Neural cell (in vitro differentiated cells): ENCODE data around the gene LIPC. TPM values are rescaled to one million over a fixed set of nuclear protein-coding genes. Genes with fewer than 3 reads are reported as not detected.

Experiments used
- H2AFZ ChIP-seq: fragments of 200-600, 300-800 bp; sonication (generic), shearing (Covaris generic); 2 replicates; pipeline ENCODE4 v1.6.0; 2014; ENCODE audit warnings: low read depth, mild to moderate bottlenecking, antibody characterized with exemption, low read length, moderate library complexity
- H3F3A ChIP-seq: fragments of 200-600 bp; shearing (Covaris generic); 2 replicates; pipeline ENCODE4 v1.6.1; 2016; ENCODE audit warnings: mild to moderate bottlenecking, moderate library complexity, mixed read lengths, antibody characterized with exemption, low read length; ENCODE audit not compliant: insufficient read depth, poor library complexity, severe bottlenecking
- H3K27ac ChIP-seq: fragments of 200-600, 300-800 bp; sonication (generic), shearing (Covaris generic); 2 replicates; pipeline ENCODE4 v1.5.1; 2014; ENCODE audit warnings: mild to moderate bottlenecking, low read length, moderate library complexity
- H3K27me3 ChIP-seq: fragments of 300-800, 200-600 bp; sonication (generic), shearing (Covaris generic); 2 replicates; pipeline ENCODE4 v1.6.0; 2014; ENCODE audit warnings: mild to moderate bottlenecking, low read depth, low read length, moderate library complexity; ENCODE audit not compliant: insufficient read depth
- H3K36me3 ChIP-seq: fragments of 300-800, 200-600 bp; sonication (generic), shearing (Covaris generic); 2 replicates; pipeline ENCODE4 v1.5.1; 2014; ENCODE audit warnings: mild to moderate bottlenecking, antibody characterized with exemption, low read length, moderate library complexity; ENCODE audit not compliant: insufficient read depth
- H3K4me2 ChIP-seq: fragments of 300-800, 200-600 bp; sonication (generic), shearing (Covaris generic); 2 replicates; pipeline ENCODE4 v1.6.0; 2014; ENCODE audit warnings: mild to moderate bottlenecking, low read length
- H3K4me3 ChIP-seq: fragments of 300-800, 200-600 bp; sonication (generic), shearing (Covaris generic); 2 replicates; pipeline ENCODE4 v1.5.1; 2014; ENCODE audit warnings: mild to moderate bottlenecking, low read length, moderate library complexity
- H3K79me2 ChIP-seq: fragments of 200-600 bp; shearing (Covaris generic); replicated peaks from 2 replicates; pipeline ENCODE4 v1.6.0; 2014; ENCODE audit warnings: mild to moderate bottlenecking, low read length, moderate library complexity; ENCODE audit not compliant: insufficient read depth
- H3K9ac ChIP-seq: fragments of 300-800, 200-600 bp; sonication (generic), shearing (Covaris generic); 2 replicates; pipeline ENCODE4 v1.6.1; 2016; ENCODE audit warnings: mild to moderate bottlenecking, low read length, mixed read lengths
- H3K9me2 ChIP-seq: fragments of 200-600 bp; shearing (Covaris generic); 2 replicates; pipeline ENCODE4 v1.6.1; 2016; ENCODE audit warnings: mild to moderate bottlenecking, low read length, mixed read lengths; ENCODE audit not compliant: insufficient read depth
- H3K9me3 ChIP-seq: fragments of 200-600, 300-800 bp; sonication (generic), shearing (Covaris generic); 2 replicates; pipeline ENCODE4 v1.6.1; 2016; ENCODE audit warnings: mild to moderate bottlenecking, mixed run types, low read length, moderate library complexity, mixed read lengths
- H4K20me1 ChIP-seq: fragments of 200-600 bp; shearing (Covaris generic); 2 replicates; pipeline ENCODE4 v1.6.1; 2016; ENCODE audit warnings: mild to moderate bottlenecking, mixed run types; ENCODE audit not compliant: insufficient read depth
- CTCF ChIP-seq: fragments of 450-650 bp; IDR thresholded peaks from 2 replicates; pipeline ENCODE4 v1.5.1; 2014; ENCODE audit warnings: antibody characterized with exemption, mild to moderate bottlenecking, moderate library complexity; ENCODE audit not compliant: poor library complexity, severe bottlenecking
- EP300 ChIP-seq: fragments of 450-650 bp; conservative IDR thresholded peaks from 2 replicates; pipeline ENCODE4 v1.6.1; 2014; ENCODE audit warnings: antibody characterized with exemption, mild to moderate bottlenecking, moderate library complexity; ENCODE audit not compliant: poor library complexity, severe bottlenecking
- EZH2 ChIP-seq: fragments of 200-600, 300-800 bp; shearing (Covaris generic), sonication (generic); IDR thresholded peaks from 2 replicates; pipeline ENCODE4 v1.6.1; 2014; ENCODE audit warnings: antibody characterized with exemption, low read length, borderline replicate concordance, mild to moderate bottlenecking; ENCODE audit not compliant: insufficient read depth, poor library complexity, severe bottlenecking
- MXI1 ChIP-seq: fragments of 450-650 bp; conservative IDR thresholded peaks from 2 replicates; pipeline ENCODE4 v1.6.1; 2014; ENCODE audit warnings: antibody characterized with exemption, mild to moderate bottlenecking; ENCODE audit not compliant: poor library complexity, severe bottlenecking
- POLR2AphosphoS5 ChIP-seq: IDR thresholded peaks from 2 replicates; pipeline ENCODE4 v1.6.1; 2012
- RAD21 ChIP-seq: fragments of 450-650 bp; conservative IDR thresholded peaks from 2 replicates; pipeline ENCODE4 v1.6.1; 2014; ENCODE audit warnings: antibody characterized with exemption, mild to moderate bottlenecking, moderate library complexity
- SMC3 ChIP-seq: fragments of 450-650 bp; conservative IDR thresholded peaks from 2 replicates; pipeline ENCODE4 v1.6.1; 2014; ENCODE audit warnings: antibody characterized with exemption, mild to moderate bottlenecking, moderate library complexity; ENCODE audit not compliant: poor library complexity
- TAF1 ChIP-seq: IDR thresholded peaks from 2 replicates; pipeline ENCODE4 v1.6.1; 2012; ENCODE audit warnings: low read depth
- polyA plus RNA-seq: library from polyadenylated mRNA; depleted of rRNA; stranded (reverse); fragments of >200 nt; gene quantifications from 2 replicates; pipeline ENCODE4 v1.2.3, GENCODE V29; 2014
- TF ChIP-seq, protein P1 (sequence below): IDR thresholded peaks from 2 replicates; pipeline ENCODE4 v1.6.1; 2012; ENCODE audit warnings: borderline replicate concordance

The LIPC gene
- polyA plus RNA-seq, 1 donor from 2014 or later, result not detected

DNA sequence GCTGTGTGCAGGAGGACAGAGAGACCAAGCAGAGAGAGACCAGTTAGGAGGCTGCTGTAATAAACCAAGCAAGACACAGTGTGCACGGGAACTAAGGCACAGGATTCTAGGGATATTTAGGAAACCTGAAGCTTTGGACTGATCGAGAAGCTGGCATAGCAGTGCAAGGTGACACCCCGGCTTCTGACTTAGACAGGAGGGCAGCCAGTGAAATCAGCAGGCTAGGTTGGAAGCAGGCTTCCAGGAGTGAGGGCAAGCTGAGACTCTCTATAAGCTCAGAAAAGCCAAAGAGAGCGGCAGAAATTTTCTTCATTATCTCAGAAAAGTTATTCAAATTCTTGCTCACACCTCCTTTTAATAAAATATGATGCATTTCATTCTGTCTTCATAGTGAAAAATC lies 104.6 kb downstream of the LIPC start:
- Histone ChIP-seq H3K4me2 (no peak overlapping the region), H3K27ac (no peak overlapping the region), H3K9me3 (no peaks in the 10 kb centered on the region), H3K27me3 (no peaks in the 10 kb centered on the region), H3K79me2 (no peaks in the 10 kb centered on the region), H3K4me3 (no peak overlapping the region), H3K9me2 (no peaks in the 10 kb centered on the region), H3F3A (no peaks in the 10 kb centered on the region), H3K9ac (no peak overlapping the region), H2AFZ (no peak overlapping the region), H4K20me1 (no peaks in the 10 kb centered on the region), H3K36me3 (no peaks in the 10 kb centered on the region)
- no peak for TF ChIP-seq MXI1
- no peak for TF ChIP-seq EP300
- TF ChIP-seq TAF1, result no peak

DNA sequence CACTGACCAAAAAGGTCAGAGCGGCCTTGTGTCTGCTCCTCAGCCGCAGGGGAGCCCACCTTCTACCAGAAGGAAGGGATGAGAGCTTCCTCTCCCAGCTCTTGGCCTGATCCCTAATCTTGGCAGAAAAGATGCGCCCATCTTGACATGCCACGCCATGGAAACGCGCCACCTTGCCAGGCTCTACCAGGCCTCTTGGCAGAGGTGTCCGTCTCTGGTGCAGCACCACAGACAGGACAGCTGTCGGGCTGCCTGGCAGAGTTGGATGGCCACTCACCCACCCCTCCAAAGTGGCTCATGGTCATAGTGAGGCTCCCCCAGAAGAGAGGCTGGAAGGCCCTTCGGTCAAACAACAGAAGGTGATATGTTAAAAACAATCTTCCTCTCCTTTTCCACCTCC lies 105.2 kb downstream of the LIPC start:
- Histone ChIP-seq H3F3A (no peaks in the 10 kb centered on the region), H3K4me2 (no peak overlapping the region), H3K4me3 (no peak overlapping the region), H3K9me2 (no peaks in the 10 kb centered on the region), H3K27ac (no peak overlapping the region), H2AFZ (no peak overlapping the region), H4K20me1 (no peaks in the 10 kb centered on the region), H3K36me3 (no peaks in the 10 kb centered on the region), H3K79me2 (no peaks in the 10 kb centered on the region), H3K9me3 (no peaks in the 10 kb centered on the region), H3K9ac (no peak overlapping the region), H3K27me3 (no peaks in the 10 kb centered on the region)
- TF ChIP-seq, protein P1, sequence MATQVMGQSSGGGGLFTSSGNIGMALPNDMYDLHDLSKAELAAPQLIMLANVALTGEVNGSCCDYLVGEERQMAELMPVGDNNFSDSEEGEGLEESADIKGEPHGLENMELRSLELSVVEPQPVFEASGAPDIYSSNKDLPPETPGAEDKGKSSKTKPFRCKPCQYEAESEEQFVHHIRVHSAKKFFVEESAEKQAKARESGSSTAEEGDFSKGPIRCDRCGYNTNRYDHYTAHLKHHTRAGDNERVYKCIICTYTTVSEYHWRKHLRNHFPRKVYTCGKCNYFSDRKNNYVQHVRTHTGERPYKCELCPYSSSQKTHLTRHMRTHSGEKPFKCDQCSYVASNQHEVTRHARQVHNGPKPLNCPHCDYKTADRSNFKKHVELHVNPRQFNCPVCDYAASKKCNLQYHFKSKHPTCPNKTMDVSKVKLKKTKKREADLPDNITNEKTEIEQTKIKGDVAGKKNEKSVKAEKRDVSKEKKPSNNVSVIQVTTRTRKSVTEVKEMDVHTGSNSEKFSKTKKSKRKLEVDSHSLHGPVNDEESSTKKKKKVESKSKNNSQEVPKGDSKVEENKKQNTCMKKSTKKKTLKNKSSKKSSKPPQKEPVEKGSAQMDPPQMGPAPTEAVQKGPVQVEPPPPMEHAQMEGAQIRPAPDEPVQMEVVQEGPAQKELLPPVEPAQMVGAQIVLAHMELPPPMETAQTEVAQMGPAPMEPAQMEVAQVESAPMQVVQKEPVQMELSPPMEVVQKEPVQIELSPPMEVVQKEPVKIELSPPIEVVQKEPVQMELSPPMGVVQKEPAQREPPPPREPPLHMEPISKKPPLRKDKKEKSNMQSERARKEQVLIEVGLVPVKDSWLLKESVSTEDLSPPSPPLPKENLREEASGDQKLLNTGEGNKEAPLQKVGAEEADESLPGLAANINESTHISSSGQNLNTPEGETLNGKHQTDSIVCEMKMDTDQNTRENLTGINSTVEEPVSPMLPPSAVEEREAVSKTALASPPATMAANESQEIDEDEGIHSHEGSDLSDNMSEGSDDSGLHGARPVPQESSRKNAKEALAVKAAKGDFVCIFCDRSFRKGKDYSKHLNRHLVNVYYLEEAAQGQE, result no peak
- TF ChIP-seq CTCF, result no peak
- TF ChIP-seq TAF1, result no peak
- TF ChIP-seq SMC3, result no peak
- no peak for TF ChIP-seq POLR2AphosphoS5
- TF ChIP-seq RAD21, result no peak
- TF ChIP-seq MXI1, result no peak
- no peak for TF ChIP-seq EP300
- TF ChIP-seq EZH2, result no peak

DNA sequence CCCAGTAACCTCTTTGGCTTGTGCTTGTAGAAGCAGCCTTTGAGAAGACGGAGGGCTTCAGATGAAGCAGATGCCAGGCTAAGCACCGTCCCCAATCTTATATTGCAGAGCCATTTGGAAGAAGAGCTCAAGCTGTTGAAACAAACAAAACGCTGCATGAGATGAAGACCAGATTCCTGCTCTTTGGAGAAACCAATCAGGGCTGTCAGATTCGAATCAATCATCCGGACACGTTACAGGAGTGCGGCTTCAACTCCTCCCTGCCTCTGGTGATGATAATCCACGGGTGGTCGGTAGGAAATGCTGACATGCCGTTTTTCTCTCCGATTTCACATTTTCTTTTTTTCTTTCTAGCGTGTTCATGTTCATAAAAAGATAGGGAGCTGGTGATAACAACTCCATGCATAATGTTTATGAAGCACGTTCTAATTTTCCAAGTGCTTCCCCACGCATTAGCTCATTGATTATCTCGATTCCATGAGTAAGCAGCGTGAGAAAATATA lies 106.5 kb downstream of the LIPC start:
- Histone ChIP-seq H3K4me3 (no peak overlapping the region), H4K20me1 (no peaks in the 10 kb centered on the region), H3K79me2 (no peaks in the 10 kb centered on the region), H3K36me3 (no peaks in the 10 kb centered on the region), H3K9me2 (no peaks in the 10 kb centered on the region), H2AFZ (no peak overlapping the region), H3K9ac (no peak overlapping the region), H3F3A (no peaks in the 10 kb centered on the region), H3K27ac (no peak overlapping the region), H3K9me3 (no peaks in the 10 kb centered on the region), H3K27me3 (no peaks in the 10 kb centered on the region), H3K4me2 (no peak overlapping the region)
- TF ChIP-seq CTCF, result no peak
- TF ChIP-seq SMC3, result no peak
- TF ChIP-seq RAD21, result no peak
- no peak for TF ChIP-seq TAF1
- no peak for TF ChIP-seq EZH2
- TF ChIP-seq MXI1, result no peak
- TF ChIP-seq EP300, result no peak
